HL-60 (cell line): ENCODE measurements around the gene KLHL7.

Experiments used
- POLR2AphosphoS5 ChIP-seq: IDR thresholded peaks from 2 replicates; pipeline ENCODE4 v1.6.1; 2012; ENCODE audit warnings: low read depth
- TF ChIP-seq, protein P1 (sequence below): IDR thresholded peaks from one replicate; pipeline ENCODE4 v1.5.1; 2011; ENCODE audit warnings: low read length, control low read depth, inconsistent platforms; ENCODE audit not compliant: insufficient read depth
- TF ChIP-seq, protein P2 (sequence below): IDR thresholded peaks from 2 replicates; pipeline ENCODE4 v1.6.1; 2012; ENCODE audit warnings: low read depth; ENCODE audit not compliant: insufficient replicate concordance

DNA sequence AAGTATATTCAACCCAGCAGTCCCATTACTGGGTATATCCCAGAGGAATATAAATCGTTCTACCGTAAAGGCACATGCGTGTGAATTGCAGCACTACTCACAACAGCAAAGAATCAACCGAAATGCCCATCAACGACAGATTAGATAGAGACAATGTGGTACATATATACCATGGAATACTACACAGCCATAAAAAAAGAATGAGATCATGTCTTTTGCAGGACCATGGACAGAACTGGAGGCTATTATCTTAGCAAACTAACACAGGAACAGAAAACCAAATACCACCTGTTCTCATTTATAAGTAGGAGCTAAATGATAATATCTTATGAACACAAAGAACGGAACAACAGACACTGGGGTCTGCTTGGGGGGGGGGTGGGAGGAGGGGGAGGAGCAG lies 44.3 kb upstream of the KLHL7 start:
- TF ChIP-seq POLR2AphosphoS5, result no peak
- TF ChIP-seq, protein P1, sequence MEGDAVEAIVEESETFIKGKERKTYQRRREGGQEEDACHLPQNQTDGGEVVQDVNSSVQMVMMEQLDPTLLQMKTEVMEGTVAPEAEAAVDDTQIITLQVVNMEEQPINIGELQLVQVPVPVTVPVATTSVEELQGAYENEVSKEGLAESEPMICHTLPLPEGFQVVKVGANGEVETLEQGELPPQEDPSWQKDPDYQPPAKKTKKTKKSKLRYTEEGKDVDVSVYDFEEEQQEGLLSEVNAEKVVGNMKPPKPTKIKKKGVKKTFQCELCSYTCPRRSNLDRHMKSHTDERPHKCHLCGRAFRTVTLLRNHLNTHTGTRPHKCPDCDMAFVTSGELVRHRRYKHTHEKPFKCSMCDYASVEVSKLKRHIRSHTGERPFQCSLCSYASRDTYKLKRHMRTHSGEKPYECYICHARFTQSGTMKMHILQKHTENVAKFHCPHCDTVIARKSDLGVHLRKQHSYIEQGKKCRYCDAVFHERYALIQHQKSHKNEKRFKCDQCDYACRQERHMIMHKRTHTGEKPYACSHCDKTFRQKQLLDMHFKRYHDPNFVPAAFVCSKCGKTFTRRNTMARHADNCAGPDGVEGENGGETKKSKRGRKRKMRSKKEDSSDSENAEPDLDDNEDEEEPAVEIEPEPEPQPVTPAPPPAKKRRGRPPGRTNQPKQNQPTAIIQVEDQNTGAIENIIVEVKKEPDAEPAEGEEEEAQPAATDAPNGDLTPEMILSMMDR, result no peak
- TF ChIP-seq, protein P2, sequence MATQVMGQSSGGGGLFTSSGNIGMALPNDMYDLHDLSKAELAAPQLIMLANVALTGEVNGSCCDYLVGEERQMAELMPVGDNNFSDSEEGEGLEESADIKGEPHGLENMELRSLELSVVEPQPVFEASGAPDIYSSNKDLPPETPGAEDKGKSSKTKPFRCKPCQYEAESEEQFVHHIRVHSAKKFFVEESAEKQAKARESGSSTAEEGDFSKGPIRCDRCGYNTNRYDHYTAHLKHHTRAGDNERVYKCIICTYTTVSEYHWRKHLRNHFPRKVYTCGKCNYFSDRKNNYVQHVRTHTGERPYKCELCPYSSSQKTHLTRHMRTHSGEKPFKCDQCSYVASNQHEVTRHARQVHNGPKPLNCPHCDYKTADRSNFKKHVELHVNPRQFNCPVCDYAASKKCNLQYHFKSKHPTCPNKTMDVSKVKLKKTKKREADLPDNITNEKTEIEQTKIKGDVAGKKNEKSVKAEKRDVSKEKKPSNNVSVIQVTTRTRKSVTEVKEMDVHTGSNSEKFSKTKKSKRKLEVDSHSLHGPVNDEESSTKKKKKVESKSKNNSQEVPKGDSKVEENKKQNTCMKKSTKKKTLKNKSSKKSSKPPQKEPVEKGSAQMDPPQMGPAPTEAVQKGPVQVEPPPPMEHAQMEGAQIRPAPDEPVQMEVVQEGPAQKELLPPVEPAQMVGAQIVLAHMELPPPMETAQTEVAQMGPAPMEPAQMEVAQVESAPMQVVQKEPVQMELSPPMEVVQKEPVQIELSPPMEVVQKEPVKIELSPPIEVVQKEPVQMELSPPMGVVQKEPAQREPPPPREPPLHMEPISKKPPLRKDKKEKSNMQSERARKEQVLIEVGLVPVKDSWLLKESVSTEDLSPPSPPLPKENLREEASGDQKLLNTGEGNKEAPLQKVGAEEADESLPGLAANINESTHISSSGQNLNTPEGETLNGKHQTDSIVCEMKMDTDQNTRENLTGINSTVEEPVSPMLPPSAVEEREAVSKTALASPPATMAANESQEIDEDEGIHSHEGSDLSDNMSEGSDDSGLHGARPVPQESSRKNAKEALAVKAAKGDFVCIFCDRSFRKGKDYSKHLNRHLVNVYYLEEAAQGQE, result peak; percentile 79
